Activated B cell treated with CpG ODN at 0.5 μM for 24 hours (primary cell): ENCODE measurements around the gene C3orf20. TPM values are rescaled to one million over a fixed set of nuclear protein-coding genes. Genes with fewer than 3 reads are reported as not detected.

Experiments used
- ATAC-seq: fragments of 200-7000 bp; cut with Tn5 transposase; one replicate; pipeline ENCODE4 v1.10.0; 2021; ENCODE audit warnings: low read depth, mild to moderate bottlenecking, moderate library complexity
- CTCF ChIA-PET: fragments of 350-600 bp; sonication (Branson Sonifier 250); formaldehyde crosslinking; loops from one replicate; lab custom pipeline; 2021; ENCODE audit warnings: antibody characterized with exemption; lab: Charles Lee
- POLR2A ChIA-PET: fragments of 350-600 bp; sonication (Branson Sonifier 250); formaldehyde crosslinking; loops from one replicate; lab custom pipeline; 2021; ENCODE audit warnings: antibody characterized with exemption; lab: Charles Lee
- DNase-seq: peaks from one replicate; pipeline ENCODE4 v3.0.0; 2022
- H3K27ac Mint-ChIP-seq: one replicate; pipeline ENCODE4 v1.8.0; 2020; ENCODE audit warnings: mixed read lengths
- H3K27me3 Mint-ChIP-seq: one replicate; pipeline ENCODE4 v1.8.0; 2021; ENCODE audit warnings: mixed read lengths
- H3K36me3 Mint-ChIP-seq: one replicate; pipeline ENCODE4 v1.8.0; 2021; ENCODE audit warnings: low read depth, mixed read lengths
- H3K4me1 Mint-ChIP-seq: one replicate; pipeline ENCODE4 v1.8.0; 2021; ENCODE audit warnings: mixed read lengths
- H3K4me3 Mint-ChIP-seq: one replicate; pipeline ENCODE4 v1.8.0; 2020; ENCODE audit warnings: mild to moderate bottlenecking, mixed read lengths
- H3K9me3 Mint-ChIP-seq: one replicate; pipeline ENCODE4 v1.8.0; 2020; ENCODE audit warnings: mixed read lengths
- CTCF ChIP-seq: fragments of 200-600 bp; IDR thresholded peaks from one replicate; pipeline ENCODE4 v1.8.0; 2022; ENCODE audit warnings: antibody characterized with exemption, mild to moderate bottlenecking
- intact Hi-C: fragments of 100-400 bp; cut with micrococcal nuclease; formaldehyde crosslinking; loops from one replicate; pipeline ENCODE4 v1.15.1; 2024
- total RNA-seq: library from RNA; stranded (reverse); gene quantifications from 2 replicates; pipeline ENCODE4 v1.2.3, GENCODE V29; 2022

C3orf20 gene
- total RNA-seq, 1 donor from 2014 or later = 0.16 TPM

GRCh38 chr3:14789640-14790285, 114.8 kb downstream of the C3orf20 start:
- H3K36me3 Mint-ChIP-seq = no peaks in the 10 kb centered on the region
- no peak overlapping the region for H3K27ac Mint-ChIP-seq
- ChIA-PET POLR2A (no interaction called here), CTCF (no interaction called here)
- TF ChIP-seq CTCF = no peak
- H3K9me3 Mint-ChIP-seq = no peaks in the 10 kb centered on the region
- no peaks in the 10 kb centered on the region for H3K4me1 Mint-ChIP-seq
- intact Hi-C loops = loop anchor here (2.0 kb wide), 1 partner anchor 131 kb away; no protein-coding TSS in a partner anchor
- DNase-seq = no peak
- H3K27me3 Mint-ChIP-seq = peaks cover 41% of the 10 kb centered on the region
- no peak for ATAC-seq
- H3K4me3 Mint-ChIP-seq = no peak overlapping the region

- intact Hi-C loops = loop anchor here (2.0 kb wide), 1 partner anchor 129 kb away; no protein-coding TSS in a partner anchor
- Mint-ChIP-seq H3K4me3 (no peak overlapping the region), H3K9me3 (no peaks in the 10 kb centered on the region), H3K4me1 (no peaks in the 10 kb centered on the region), H3K27me3 (peaks cover 30% of the 10 kb centered on the region), H3K36me3 (no peaks in the 10 kb centered on the region), H3K27ac (no peak overlapping the region)
- ChIA-PET POLR2A (no interaction called here), CTCF (no interaction called here)
- ATAC-seq (no peak), DNase-seq (no peak)
- TF ChIP-seq CTCF = no peak
Measured at GRCh38 chr3:14791343-14791945, 116.5 kb downstream of the C3orf20 start.

GRCh38 chr3:14792691-14793121, 117.8 kb downstream of the C3orf20 start:
- POLR2A ChIA-PET = no interaction called here
- no peak overlapping the region for H3K4me3 Mint-ChIP-seq
- no peaks in the 10 kb centered on the region for H3K36me3 Mint-ChIP-seq
- ATAC-seq (no peak), DNase-seq (no peak)
- CTCF ChIA-PET = no interaction called here
- H3K4me1 Mint-ChIP-seq = no peaks in the 10 kb centered on the region
- H3K27me3 Mint-ChIP-seq = peaks cover 26% of the 10 kb centered on the region
- no peak overlapping the region for H3K27ac Mint-ChIP-seq
- TF ChIP-seq CTCF = no peak
- intact Hi-C loops = no loop called here
- no peaks in the 10 kb centered on the region for H3K9me3 Mint-ChIP-seq

- ATAC-seq (no peak), DNase-seq (no peak)
- POLR2A ChIA-PET = no interaction called here
- CTCF ChIA-PET = no interaction called here
- Mint-ChIP-seq H3K36me3 (no peaks in the 10 kb centered on the region), H3K27ac (no peak overlapping the region), H3K4me1 (no peaks in the 10 kb centered on the region), H3K27me3 (peaks cover 24% of the 10 kb centered on the region), H3K9me3 (no peaks in the 10 kb centered on the region), H3K4me3 (no peak overlapping the region)
- intact Hi-C loops = no loop called here
- TF ChIP-seq CTCF = no peak
Measured at GRCh38 chr3:14793126-14793857, 118.4 kb downstream of the C3orf20 start.

GRCh38 chr3:14793858-14794234, 118.9 kb downstream of the C3orf20 start:
- POLR2A ChIA-PET = no interaction called here
- no peak overlapping the region for H3K27ac Mint-ChIP-seq
- H3K4me3 Mint-ChIP-seq = no peak overlapping the region
- intact Hi-C loops = no loop called here
- CTCF ChIA-PET = no interaction called here
- peaks cover 24% of the 10 kb centered on the region for H3K27me3 Mint-ChIP-seq
- no peaks in the 10 kb centered on the region for H3K36me3 Mint-ChIP-seq
- H3K4me1 Mint-ChIP-seq = no peaks in the 10 kb centered on the region
- DNase-seq = no peak
- no peak for TF ChIP-seq CTCF
- no peak for ATAC-seq
- H3K9me3 Mint-ChIP-seq = no peaks in the 10 kb centered on the region
